ENCODE measurements around the gene IGFBP7.

Gene IGFBP7, protein sequence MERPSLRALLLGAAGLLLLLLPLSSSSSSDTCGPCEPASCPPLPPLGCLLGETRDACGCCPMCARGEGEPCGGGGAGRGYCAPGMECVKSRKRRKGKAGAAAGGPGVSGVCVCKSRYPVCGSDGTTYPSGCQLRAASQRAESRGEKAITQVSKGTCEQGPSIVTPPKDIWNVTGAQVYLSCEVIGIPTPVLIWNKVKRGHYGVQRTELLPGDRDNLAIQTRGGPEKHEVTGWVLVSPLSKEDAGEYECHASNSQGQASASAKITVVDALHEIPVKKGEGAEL

DNA sequence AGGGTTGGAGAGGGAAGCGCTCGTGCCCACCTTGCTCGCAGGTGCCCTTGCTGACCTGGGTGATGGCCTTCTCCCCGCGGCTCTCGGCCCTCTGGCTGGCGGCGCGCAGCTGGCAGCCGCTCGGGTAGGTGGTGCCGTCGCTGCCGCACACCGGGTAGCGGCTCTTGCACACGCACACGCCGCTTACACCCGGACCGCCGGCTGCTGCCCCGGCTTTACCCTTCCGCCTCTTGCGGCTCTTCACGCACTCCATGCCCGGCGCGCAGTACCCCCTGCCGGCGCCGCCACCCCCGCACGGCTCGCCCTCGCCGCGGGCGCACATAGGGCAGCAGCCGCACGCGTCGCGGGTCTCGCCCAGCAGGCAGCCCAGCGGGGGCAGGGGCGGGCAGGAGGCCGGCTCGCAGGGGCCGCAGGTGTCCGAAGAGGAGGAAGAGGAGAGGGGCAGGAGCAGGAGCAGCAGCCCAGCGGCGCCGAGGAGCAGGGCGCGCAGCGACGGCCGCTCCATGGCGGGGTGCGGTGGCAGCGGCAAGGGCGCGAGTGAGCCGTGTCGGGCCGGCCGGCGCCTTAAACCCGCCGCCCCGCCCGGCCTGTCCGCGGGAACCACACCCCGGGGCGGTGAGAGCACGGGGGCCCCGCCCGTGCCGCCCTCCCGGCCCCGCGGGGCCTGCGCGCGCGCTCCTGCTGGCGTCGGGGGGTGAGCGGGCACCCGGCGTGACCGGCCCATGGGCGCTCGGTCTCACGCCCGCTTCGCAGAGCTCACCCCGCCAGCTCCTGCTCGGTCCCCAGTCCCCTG is at the start of gene IGFBP7:
TSS of gene IGFBP7 (minus strand) at position 539 of the 793 bp plus-strand sequence. CDS start at position 505, 34 bp downstream.
- TF ChIP-seq, protein P1, sequence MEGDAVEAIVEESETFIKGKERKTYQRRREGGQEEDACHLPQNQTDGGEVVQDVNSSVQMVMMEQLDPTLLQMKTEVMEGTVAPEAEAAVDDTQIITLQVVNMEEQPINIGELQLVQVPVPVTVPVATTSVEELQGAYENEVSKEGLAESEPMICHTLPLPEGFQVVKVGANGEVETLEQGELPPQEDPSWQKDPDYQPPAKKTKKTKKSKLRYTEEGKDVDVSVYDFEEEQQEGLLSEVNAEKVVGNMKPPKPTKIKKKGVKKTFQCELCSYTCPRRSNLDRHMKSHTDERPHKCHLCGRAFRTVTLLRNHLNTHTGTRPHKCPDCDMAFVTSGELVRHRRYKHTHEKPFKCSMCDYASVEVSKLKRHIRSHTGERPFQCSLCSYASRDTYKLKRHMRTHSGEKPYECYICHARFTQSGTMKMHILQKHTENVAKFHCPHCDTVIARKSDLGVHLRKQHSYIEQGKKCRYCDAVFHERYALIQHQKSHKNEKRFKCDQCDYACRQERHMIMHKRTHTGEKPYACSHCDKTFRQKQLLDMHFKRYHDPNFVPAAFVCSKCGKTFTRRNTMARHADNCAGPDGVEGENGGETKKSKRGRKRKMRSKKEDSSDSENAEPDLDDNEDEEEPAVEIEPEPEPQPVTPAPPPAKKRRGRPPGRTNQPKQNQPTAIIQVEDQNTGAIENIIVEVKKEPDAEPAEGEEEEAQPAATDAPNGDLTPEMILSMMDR (conservative IDR thresholded peaks at IDR 0.05; ENCODE audit: low read depth, low read length), result no peak
- peak; percentile 67 for DNase-seq (ENCODE audit: low read depth)
- peak within 1 kb of the TSS; percentile 98 for H3K4me3 ChIP-seq (ENCODE audit: low read depth, low read length)

DNA sequence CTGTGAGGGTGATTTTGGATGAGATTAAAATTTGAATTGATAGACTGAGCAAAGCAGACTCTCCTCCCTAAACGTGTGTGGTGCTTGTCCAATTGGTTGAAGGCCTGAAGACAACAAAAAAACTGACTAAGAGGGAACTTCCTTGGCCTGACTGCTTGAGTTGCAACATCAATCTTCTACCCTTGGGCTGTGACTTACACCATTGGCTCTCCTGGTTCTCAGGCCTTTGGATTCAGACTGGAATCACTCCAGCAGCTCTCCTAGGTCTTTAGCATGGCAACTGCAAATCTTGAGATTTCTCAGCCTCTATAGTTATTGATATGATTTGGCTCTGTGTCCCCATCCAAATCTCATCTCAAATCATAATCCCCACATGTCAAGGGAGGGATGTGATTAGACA is 49.7 kb upstream of the IGFBP7 start:
- no peak overlapping the region for H3K4me3 ChIP-seq (ENCODE audit: low read depth, low read length)
- TF ChIP-seq, protein P1 (conservative IDR thresholded peaks at IDR 0.05; ENCODE audit: low read depth, low read length), result no peak
- peak; percentile 28 for DNase-seq (ENCODE audit: low read depth)

DNA sequence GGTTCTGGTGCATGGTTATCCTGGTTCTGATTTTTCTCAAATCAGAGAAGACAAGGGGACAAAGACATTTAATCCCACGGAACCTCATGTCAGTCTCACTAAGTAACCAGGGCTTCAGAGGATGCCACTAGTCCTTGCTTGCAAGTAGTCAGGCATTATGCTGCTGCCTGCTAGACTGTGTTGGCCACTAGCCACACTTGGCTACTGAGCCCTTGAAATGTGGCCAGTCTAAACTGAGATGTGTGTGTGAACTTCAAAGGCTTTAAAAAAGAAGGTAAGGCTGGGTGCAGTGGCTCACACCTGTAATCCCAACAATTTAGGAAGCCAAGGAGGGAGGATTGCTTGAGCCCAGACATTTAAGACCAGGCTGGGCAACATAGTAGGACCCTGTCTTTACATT is 48.6 kb upstream of the IGFBP7 start:
- H3K4me3 ChIP-seq (ENCODE audit: low read depth, low read length), result no peak overlapping the region
- TF ChIP-seq, protein P1 (conservative IDR thresholded peaks at IDR 0.05; ENCODE audit: low read depth, low read length), result no peak
- DNase-seq (ENCODE audit: low read depth), result no peak

DNA sequence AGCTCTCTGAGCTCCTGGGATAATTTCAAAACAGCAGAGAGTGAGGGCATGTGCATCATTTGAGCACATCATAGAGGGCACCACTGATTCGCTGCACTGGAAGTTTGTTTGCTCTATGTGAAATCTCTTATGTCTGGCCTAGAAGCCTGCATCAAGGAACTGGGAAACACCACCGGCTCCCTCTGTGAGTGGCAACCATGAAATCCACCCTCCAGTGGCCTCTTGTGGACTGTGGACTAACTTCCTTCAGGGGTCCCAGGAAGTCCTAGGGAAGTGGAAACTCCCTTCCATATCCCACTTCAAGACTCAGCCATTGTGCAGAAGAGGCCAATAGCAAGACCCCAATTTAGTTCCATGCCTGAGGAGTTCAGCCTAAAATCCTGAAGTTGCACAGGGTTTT is 48.0 kb upstream of the IGFBP7 start:
- peak; percentile 40 for DNase-seq (ENCODE audit: low read depth)
- no peak overlapping the region for H3K4me3 ChIP-seq (ENCODE audit: low read depth, low read length)
- TF ChIP-seq, protein P1 (conservative IDR thresholded peaks at IDR 0.05; ENCODE audit: low read depth, low read length), result peak; percentile 33

DNA sequence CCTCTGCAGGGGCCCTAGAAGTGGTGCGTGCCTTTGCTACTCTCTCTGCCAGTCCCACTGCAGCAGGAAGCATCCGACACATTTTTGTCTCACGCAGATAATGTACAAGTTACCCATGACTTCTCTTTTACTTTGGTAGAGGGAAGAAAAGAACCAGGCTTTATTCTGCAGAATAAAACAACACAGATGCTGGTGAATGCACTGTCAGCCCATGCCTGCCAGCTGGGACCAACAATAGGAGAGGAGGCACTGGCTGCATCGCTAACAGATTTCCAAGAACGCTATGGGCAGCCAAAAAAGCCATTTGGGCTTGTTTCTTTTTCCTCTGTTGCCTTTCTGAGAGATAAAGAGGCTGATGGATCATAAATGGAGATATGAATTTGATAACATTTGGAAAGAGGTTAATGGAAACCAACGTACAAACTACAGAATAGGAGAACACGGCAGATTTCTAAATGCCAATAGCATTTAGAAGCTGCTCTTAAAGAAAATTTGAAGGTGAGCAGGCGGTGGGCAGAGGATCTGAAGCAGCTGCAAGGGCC is 47.5 kb upstream of the IGFBP7 start:
- TF ChIP-seq, protein P1 (conservative IDR thresholded peaks at IDR 0.05; ENCODE audit: low read depth, low read length), result no peak
- H3K4me3 ChIP-seq (ENCODE audit: low read depth, low read length), result no peak overlapping the region
- no peak for DNase-seq (ENCODE audit: low read depth)

DNA sequence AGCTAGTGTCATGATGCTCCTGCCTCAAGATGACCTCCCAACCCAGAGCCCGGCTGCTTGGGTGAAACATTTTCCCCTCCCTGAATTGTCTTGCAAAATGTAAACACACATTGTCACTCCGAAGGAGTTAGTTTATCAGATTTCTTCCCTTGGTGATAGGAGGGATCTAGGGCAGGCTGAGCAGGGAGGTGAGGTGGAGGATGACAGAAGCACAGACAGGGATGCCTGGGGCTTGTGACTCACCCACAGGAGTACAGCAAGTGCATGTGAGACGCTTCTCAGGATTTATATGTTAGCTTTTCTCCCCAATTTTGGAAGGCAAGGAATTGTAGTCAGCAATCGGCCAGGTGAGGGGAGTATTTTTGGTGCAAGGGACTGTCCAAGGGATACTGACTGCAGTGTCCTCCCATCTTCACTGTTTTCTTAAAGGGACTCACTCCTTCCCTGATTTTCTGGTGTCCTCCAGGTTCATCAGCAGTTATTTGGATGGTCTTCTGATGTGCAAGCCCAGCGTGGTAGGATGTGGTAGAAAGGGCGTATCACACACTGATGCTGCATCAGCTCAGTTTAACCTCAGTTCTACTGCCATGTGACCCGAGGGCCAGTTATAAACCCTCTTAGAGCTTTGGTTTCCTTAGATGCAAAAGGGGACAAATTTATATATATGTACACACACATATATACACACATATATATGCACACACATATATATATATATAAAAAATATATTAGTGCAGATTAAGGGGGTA is 46.2 kb upstream of the IGFBP7 start:
- TF ChIP-seq, protein P1 (conservative IDR thresholded peaks at IDR 0.05; ENCODE audit: low read depth, low read length), result no peak
- H3K4me3 ChIP-seq (ENCODE audit: low read depth, low read length), result no peak overlapping the region
- DNase-seq (ENCODE audit: low read depth), result no peak

Measured in choroid plexus epithelial cell (primary cell).